Measurements from ENCODE around the gene NHLRC2. TPM values are rescaled to one million over a fixed set of nuclear protein-coding genes. Genes with fewer than 3 reads are reported as not detected.

NHLRC2 gene
- total RNA-seq, 1 donor: 18.6 TPM

- no peak for DNase-seq (ENCODE audit: low read depth)
These were observed 61.1 kb downstream of the NHLRC2 start for GRCh38 chr10:113915540-113915939.

GRCh38 chr10:113916053-113916452 lies 61.6 kb downstream of the NHLRC2 start:
- no peak overlapping the region for H3K4me3 ChIP-seq (ENCODE audit: low read depth, low read length)
- TF ChIP-seq CTCF (IDR thresholded peaks at IDR 0.05; ENCODE audit: insufficient read depth, low read depth, low read length): no peak
- no peak for DNase-seq (ENCODE audit: low read depth)

More at GRCh38 chr10:113915540-113915939, 61.1 kb downstream of the NHLRC2 start:
- no peak overlapping the region for H3K4me3 ChIP-seq (ENCODE audit: low read depth, low read length)
- no peak for TF ChIP-seq CTCF (IDR thresholded peaks at IDR 0.05; ENCODE audit: insufficient read depth, low read depth, low read length)

GRCh38 chr10:113917636-113918035 lies 63.2 kb downstream of the NHLRC2 start:
- no peak for DNase-seq (ENCODE audit: low read depth)
- no peak overlapping the region for H3K4me3 ChIP-seq (ENCODE audit: low read depth, low read length)
- TF ChIP-seq CTCF (IDR thresholded peaks at IDR 0.05; ENCODE audit: insufficient read depth, low read depth, low read length): no peak

GRCh38 chr10:113920114-113920513 lies 65.7 kb downstream of the NHLRC2 start:
- DNase-seq (ENCODE audit: low read depth): no peak
- no peak overlapping the region for H3K4me3 ChIP-seq (ENCODE audit: low read depth, low read length)
- TF ChIP-seq CTCF (IDR thresholded peaks at IDR 0.05; ENCODE audit: insufficient read depth, low read depth, low read length): no peak

GRCh38 chr10:113920875-113921274 lies 66.4 kb downstream of the NHLRC2 start:
- DNase-seq (ENCODE audit: low read depth): peak; percentile 33
- H3K4me3 ChIP-seq (ENCODE audit: low read depth, low read length): no peak overlapping the region
- TF ChIP-seq CTCF (IDR thresholded peaks at IDR 0.05; ENCODE audit: insufficient read depth, low read depth, low read length): no peak

GRCh38 chr10:113921561-113922370 lies 67.3 kb downstream of the NHLRC2 start:
- no peak for TF ChIP-seq CTCF (IDR thresholded peaks at IDR 0.05; ENCODE audit: insufficient read depth, low read depth, low read length)
- DNase-seq (ENCODE audit: low read depth): no peak
- no peak overlapping the region for H3K4me3 ChIP-seq (ENCODE audit: low read depth, low read length)
